OCI-LY3 (cell line): ENCODE measurements around the gene IL3RA.

Experiments
- EZH2phosphoT487 ChIP-seq: fragments of 200-600 bp; shearing (Covaris generic); IDR thresholded peaks from 2 replicates; pipeline ENCODE4 v1.6.1; 2018; ENCODE audit warnings: antibody characterized with exemption, mixed run types, low read depth
- TF ChIP-seq, protein P1 (sequence below): fragments of 200-600, 300-600 bp; sonication (generic); IDR thresholded peaks from 2 replicates; pipeline ENCODE4 v1.5.1; 2014; ENCODE audit warnings: antibody characterized with exemption, low read length, low read depth

GRCh38 chrX:1427756-1428155 lies 91.2 kb downstream of the IL3RA start:
- TF ChIP-seq, protein P1, sequence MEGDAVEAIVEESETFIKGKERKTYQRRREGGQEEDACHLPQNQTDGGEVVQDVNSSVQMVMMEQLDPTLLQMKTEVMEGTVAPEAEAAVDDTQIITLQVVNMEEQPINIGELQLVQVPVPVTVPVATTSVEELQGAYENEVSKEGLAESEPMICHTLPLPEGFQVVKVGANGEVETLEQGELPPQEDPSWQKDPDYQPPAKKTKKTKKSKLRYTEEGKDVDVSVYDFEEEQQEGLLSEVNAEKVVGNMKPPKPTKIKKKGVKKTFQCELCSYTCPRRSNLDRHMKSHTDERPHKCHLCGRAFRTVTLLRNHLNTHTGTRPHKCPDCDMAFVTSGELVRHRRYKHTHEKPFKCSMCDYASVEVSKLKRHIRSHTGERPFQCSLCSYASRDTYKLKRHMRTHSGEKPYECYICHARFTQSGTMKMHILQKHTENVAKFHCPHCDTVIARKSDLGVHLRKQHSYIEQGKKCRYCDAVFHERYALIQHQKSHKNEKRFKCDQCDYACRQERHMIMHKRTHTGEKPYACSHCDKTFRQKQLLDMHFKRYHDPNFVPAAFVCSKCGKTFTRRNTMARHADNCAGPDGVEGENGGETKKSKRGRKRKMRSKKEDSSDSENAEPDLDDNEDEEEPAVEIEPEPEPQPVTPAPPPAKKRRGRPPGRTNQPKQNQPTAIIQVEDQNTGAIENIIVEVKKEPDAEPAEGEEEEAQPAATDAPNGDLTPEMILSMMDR = no peak
- no peak for TF ChIP-seq EZH2phosphoT487
